GM19099 (cell line): ENCODE data around the gene PPHLN1.

Experiments used
- POLR2A ChIP-seq: IDR thresholded peaks from 3 replicates; pipeline ENCODE4 v1.6.1; 2011; ENCODE audit warnings: low read depth; ENCODE audit not compliant: insufficient read length; ENCODE audit errors: extremely low read depth

Gene PPHLN1

GRCh38 chr12:42396473-42397259, 70.7 kb downstream of the PPHLN1 start:
- TF ChIP-seq POLR2A = no peak

GRCh38 chr12:42402821-42403411, 76.9 kb downstream of the PPHLN1 start:
- no peak for TF ChIP-seq POLR2A

- no peak for TF ChIP-seq POLR2A
These were observed 81.3 kb downstream of the PPHLN1 start for GRCh38 chr12:42407306-42407705.

GRCh38 chr12:42409471-42409870, 83.5 kb downstream of the PPHLN1 start:
- TF ChIP-seq POLR2A = no peak

- TF ChIP-seq POLR2A = no peak
These were observed 84.4 kb downstream of the PPHLN1 start for GRCh38 chr12:42410340-42410739.

GRCh38 chr12:42420395-42420794, 94.4 kb downstream of the PPHLN1 start:
- no peak for TF ChIP-seq POLR2A

- TF ChIP-seq POLR2A = no peak
These were observed 96.1 kb downstream of the PPHLN1 start for GRCh38 chr12:42421844-42422779.

GRCh38 chr12:42422785-42423184, 96.8 kb downstream of the PPHLN1 start:
- TF ChIP-seq POLR2A = no peak

- TF ChIP-seq POLR2A = no peak
These were observed 100.8 kb downstream of the PPHLN1 start for GRCh38 chr12:42426746-42427145.

GRCh38 chr12:42428850-42429249, 102.9 kb downstream of the PPHLN1 start:
- no peak for TF ChIP-seq POLR2A

GRCh38 chr12:42432517-42433140, 106.7 kb downstream of the PPHLN1 start:
- no peak for TF ChIP-seq POLR2A

- no peak for TF ChIP-seq POLR2A
These were observed 114.6 kb downstream of the PPHLN1 start for GRCh38 chr12:42440608-42441007.

- TF ChIP-seq POLR2A = no peak
These were observed 116.4 kb downstream of the PPHLN1 start for GRCh38 chr12:42442311-42442759.

GRCh38 chr12:42442888-42443287, 116.9 kb downstream of the PPHLN1 start:
- TF ChIP-seq POLR2A = no peak
